ENCODE measurements around the gene DGCR6L. TPM values are rescaled to one million over a fixed set of nuclear protein-coding genes. Genes with fewer than 3 reads are reported as not detected.
A peak's percentile ranks its signal among the peaks of the same experiment; 100 is the strongest.

The DGCR6L gene
- total RNA-seq, 6 donors from 2014 or later = 36.7 to 62.2 (median 41.9) TPM

- no peak overlapping the region for H3K27ac ChIP-seq
- H3K9me3 ChIP-seq = no peaks in the 10 kb centered on the region
- TF ChIP-seq POLR2AphosphoS5 (IDR thresholded peaks at IDR 0.05) = no peak
- no peak for TF ChIP-seq POLR2A (IDR thresholded peaks at IDR 0.05)
- TF ChIP-seq CTCF (IDR thresholded peaks at IDR 0.05) = no peak
- TF ChIP-seq EP300 (IDR thresholded peaks at IDR 0.05) = no peak
- H3K4me1 ChIP-seq = peaks cover 15 to 20% (median 16%) of the 10 kb centered on the region in 4 donors
- H3K27me3 ChIP-seq = peaks cover 0 to 3% (median 0%) of the 10 kb centered on the region in 4 donors
- ATAC-seq (ENCODE audit: low FRiP score in 2 of 2) = no peak
- H3K4me3 ChIP-seq = no peak overlapping the region
- 80 to 86% methylated on average over 9 of the region's 9 CpGs for WGBS, 2 donors
- no peaks in the 10 kb centered on the region for H3K36me3 ChIP-seq
- no peak for DNase-seq
Measured at GRCh38 chr22:20296598-20296997, 23.3 kb downstream of the DGCR6L start.

DNA sequence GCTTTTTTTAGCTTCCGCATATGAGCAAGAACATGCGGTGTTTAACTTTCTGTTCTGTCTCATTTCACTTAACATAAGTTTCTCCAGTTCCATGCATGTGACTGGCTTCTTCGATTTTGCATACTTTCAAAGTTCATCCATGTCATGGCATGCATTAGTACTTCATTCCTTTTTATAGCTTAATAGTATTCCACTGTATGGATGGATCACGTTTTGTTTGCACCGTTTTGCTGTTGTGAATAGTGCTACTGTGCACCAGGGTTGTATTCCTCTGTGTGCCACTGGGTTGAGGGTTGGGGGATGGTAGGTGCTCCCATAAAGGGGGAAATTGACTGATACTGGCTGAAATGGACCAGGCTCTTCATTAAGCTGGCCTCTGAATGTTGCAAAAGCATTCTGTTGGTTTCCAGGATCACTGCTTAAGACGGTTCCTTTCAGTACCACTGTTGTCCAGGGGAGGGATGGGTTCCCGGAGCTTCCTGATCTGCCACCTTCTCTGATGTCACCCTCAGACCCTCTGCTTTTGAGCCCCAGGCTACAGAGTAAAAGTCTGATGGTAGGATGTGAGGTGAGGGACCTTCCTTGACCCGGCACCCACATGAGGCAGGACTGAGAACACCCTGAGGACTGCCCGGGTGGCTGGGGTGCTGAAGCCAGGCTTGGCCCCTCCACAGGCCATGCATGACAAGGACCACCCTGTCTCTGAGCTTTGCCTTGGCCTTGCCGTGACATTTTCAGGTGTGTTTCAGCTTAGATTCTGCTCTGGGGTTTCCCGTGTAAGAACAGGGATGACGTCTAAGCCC is 24.4 kb downstream of the DGCR6L start:
- H3K9me3 ChIP-seq = no peaks in the 10 kb centered on the region
- WGBS, 2 donors = 86 to 89% methylated on average over 12 of the region's 12 CpGs
- ATAC-seq (ENCODE audit: low FRiP score in 2 of 2) = no peak
- H3K36me3 ChIP-seq = no peaks in the 10 kb centered on the region
- H3K4me3 ChIP-seq = no peak overlapping the region
- H3K4me1 ChIP-seq = peaks cover 15 to 20% (median 16%) of the 10 kb centered on the region in 4 donors
- TF ChIP-seq POLR2A (IDR thresholded peaks at IDR 0.05) (no peak), EP300 (IDR thresholded peaks at IDR 0.05) (no peak), CTCF (IDR thresholded peaks at IDR 0.05) (no peak), POLR2AphosphoS5 (IDR thresholded peaks at IDR 0.05) (no peak)
- DNase-seq = no peak
- no peaks in the 10 kb centered on the region for H3K27me3 ChIP-seq
- no peak overlapping the region for H3K27ac ChIP-seq

DNA sequence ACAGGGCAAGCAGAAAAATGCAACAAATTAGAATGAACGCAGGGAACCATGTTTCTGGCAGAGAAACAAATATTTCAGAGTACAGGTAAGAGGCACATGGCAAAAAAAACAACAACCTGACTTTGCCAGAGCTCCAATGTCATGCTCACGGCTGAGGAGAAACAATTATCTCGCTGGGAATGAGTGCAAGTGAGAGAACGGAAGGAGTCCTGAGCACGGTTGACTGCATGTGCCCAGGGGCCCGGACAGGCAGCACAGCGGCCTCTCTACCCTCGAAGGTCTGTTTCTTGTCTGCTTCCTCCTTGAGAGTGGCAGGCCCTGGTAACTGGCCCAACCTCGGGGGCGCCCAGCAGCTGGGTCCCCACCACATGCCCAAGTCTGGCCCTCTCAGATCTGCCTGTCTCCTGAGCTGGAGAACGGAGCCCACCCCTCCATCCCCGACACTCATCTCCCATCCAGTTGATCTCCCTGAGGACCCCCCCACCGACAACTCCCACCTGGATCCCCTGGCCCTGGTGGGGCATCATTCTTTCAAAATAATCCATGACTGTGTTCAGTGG is 27.1 kb downstream of the DGCR6L start:
- WGBS, 2 donors = 60 to 62% methylated on average over 10 to 13 of the region's 13 CpGs
- Histone ChIP-seq H3K9me3 (no peaks in the 10 kb centered on the region), H3K4me1 (no peaks in the 10 kb centered on the region), H3K4me3 (no peak overlapping the region), H3K27ac (no peak overlapping the region), H3K27me3 (no peaks in the 10 kb centered on the region), H3K36me3 (no peaks in the 10 kb centered on the region)
- peak in 1 of 2 donors; percentile 61 for DNase-seq
- TF ChIP-seq POLR2AphosphoS5 (IDR thresholded peaks at IDR 0.05) (no peak), CTCF (IDR thresholded peaks at IDR 0.05) (no peak), EP300 (IDR thresholded peaks at IDR 0.05) (no peak), POLR2A (IDR thresholded peaks at IDR 0.05) (no peak)
- no peak for ATAC-seq (ENCODE audit: low FRiP score in 2 of 2)

DNA sequence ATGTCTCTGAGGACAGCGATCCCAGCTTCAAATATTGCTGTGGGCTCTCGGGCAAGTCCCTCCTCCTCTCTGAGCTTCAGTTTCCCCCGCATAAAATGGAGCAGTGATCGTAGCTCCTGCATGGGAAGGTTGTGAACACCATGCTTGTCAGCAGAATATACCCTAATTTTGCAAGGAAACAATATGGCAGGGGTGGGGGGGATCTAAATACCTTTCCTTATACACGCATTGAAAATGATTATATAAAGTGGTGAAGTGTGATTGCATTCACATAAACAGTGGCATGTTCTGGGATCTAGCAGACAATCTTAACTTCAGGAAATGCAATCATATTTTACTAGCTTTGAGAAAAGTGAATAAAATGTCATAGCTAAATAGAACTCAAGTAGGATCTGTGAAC is 27.8 kb downstream of the DGCR6L start:
- ATAC-seq (ENCODE audit: low FRiP score in 2 of 2) (no peak), DNase-seq (no peak)
- 69 to 85% methylated on average over 4 to 5 of the region's 5 CpGs for WGBS, 2 donors
- no peaks in the 10 kb centered on the region for H3K36me3 ChIP-seq
- no peaks in the 10 kb centered on the region for H3K9me3 ChIP-seq
- no peak overlapping the region for H3K4me3 ChIP-seq
- TF ChIP-seq CTCF (IDR thresholded peaks at IDR 0.05) (no peak), EP300 (IDR thresholded peaks at IDR 0.05) (no peak), POLR2AphosphoS5 (IDR thresholded peaks at IDR 0.05) (no peak), POLR2A (IDR thresholded peaks at IDR 0.05) (no peak)
- no peak overlapping the region for H3K27ac ChIP-seq
- H3K4me1 ChIP-seq = no peaks in the 10 kb centered on the region
- no peaks in the 10 kb centered on the region for H3K27me3 ChIP-seq

Data from upper lobe of left lung (tissue), 6 donors.